Lower leg skin (tissue), 4 donors: ENCODE measurements around the gene CAPN9. TPM values are rescaled to one million over a fixed set of nuclear protein-coding genes. Genes with fewer than 3 reads are reported as not detected.
"Not testable (repeated sequence)": the region's sequence is repeated elsewhere in the genome, so short reads cannot be mapped to it uniquely, and the experiment has no call there.

Experiments
- DNase-seq, 2 donors: peaks; one replicate each; pipeline ENCODE4 v3.0.0-alpha.2; 2019; ENCODE audit warnings: low spot score in 2 of 2
- H3K4me3 ChIP-seq: fragments of 200-600 bp; sonication (generic); 2 replicates; pipeline ENCODE4 v1.5.1; 2017; ENCODE audit warnings: mild to moderate bottlenecking, low read depth; ENCODE audit not compliant: poor library complexity, severe bottlenecking
- CTCF ChIP-seq, 3 donors: fragments of 450-650 bp; IDR thresholded peaks; one replicate each; pipeline ENCODE4 v1.5.1; 2016; ENCODE audit warnings: antibody characterized with exemption in 3 of 3, mild to moderate bottlenecking in 3 of 3, moderate library complexity in 2 of 3
- POLR2A ChIP-seq, 2 donors: fragments of 450-650 bp; IDR thresholded peaks; one replicate each; pipeline ENCODE4 v1.6.1; 2016 to 2017; ENCODE audit warnings: antibody characterized with exemption in 2 of 2, mild to moderate bottlenecking in 1 of 2, moderate library complexity in 1 of 2
- WGBS, 2 donors: methylation state at CpG; one replicate each; pipeline ENCODE4 v1.1.5; 2018; 5-methylcytosine and 5-hydroxymethylcytosine counted together
- intact Hi-C: fragments of 100-400 bp; cut with DNase I; formaldehyde crosslinking; loops from one replicate; pipeline ENCODE4 v1.15.0; 2023; ENCODE audit warnings: low total_unique reads
- total RNA-seq, 4 donors: library from RNA; depleted of rRNA; stranded (reverse); fragments of >200 nt; gene quantifications; one replicate each; pipeline ENCODE4 v1.1.0, GENCODE V29; 2016

CAPN9 gene
- total RNA-seq, 4 donors from 2014 or later = 0.11 to 1.1 (median 0.27) TPM

GRCh38 chr1:230760360-230760827 is 13.2 kb downstream of the CAPN9 start:
- no peak overlapping the region for H3K4me3 ChIP-seq
- DNase-seq = peak in 1 of 2 donors; percentile 61
- no peak for TF ChIP-seq POLR2A (IDR thresholded peaks at IDR 0.05)
- TF ChIP-seq CTCF (IDR thresholded peaks at IDR 0.05) = no peak
- WGBS, 2 donors = 84 to 85% methylated on average over 7 of the region's 7 CpGs
- intact Hi-C loops = no loop called here

- no peak overlapping the region for H3K4me3 ChIP-seq
- TF ChIP-seq POLR2A (IDR thresholded peaks at IDR 0.05) (no peak), CTCF (IDR thresholded peaks at IDR 0.05) (no peak)
- no peak for DNase-seq
- intact Hi-C loops = no loop called here
- WGBS, 2 donors = 86 to 89% methylated on average over 8 of the region's 8 CpGs
Observed at GRCh38 chr1:230761443-230762167, 14.4 kb downstream of the CAPN9 start.

- 85 to 91% methylated on average over 5 of the region's 5 CpGs for WGBS, 2 donors
- no peak overlapping the region for H3K4me3 ChIP-seq
- DNase-seq = no peak
- TF ChIP-seq POLR2A (IDR thresholded peaks at IDR 0.05) = no peak
- TF ChIP-seq CTCF (IDR thresholded peaks at IDR 0.05) = no peak
- intact Hi-C loops = no loop called here
Observed at GRCh38 chr1:230763927-230764591, 16.9 kb downstream of the CAPN9 start.

GRCh38 chr1:230766318-230766717 is 19.1 kb downstream of the CAPN9 start:
- TF ChIP-seq POLR2A (IDR thresholded peaks at IDR 0.05) = no peak
- intact Hi-C loops = no loop called here
- no peak for DNase-seq
- 89 to 90% methylated on average over 3 of the region's 3 CpGs for WGBS, 2 donors
- H3K4me3 ChIP-seq = no peak overlapping the region

- intact Hi-C loops = not testable (repeated sequence)
- 70 to 76% methylated on average over 8 of the region's 8 CpGs for WGBS, 2 donors
Observed at GRCh38 chr1:230767859-230768612, 20.8 kb downstream of the CAPN9 start.

GRCh38 chr1:230768903-230769570 is 21.8 kb downstream of the CAPN9 start:
- H3K4me3 ChIP-seq = no peak overlapping the region
- intact Hi-C loops = no loop called here
- TF ChIP-seq POLR2A (IDR thresholded peaks at IDR 0.05) (no peak), CTCF (IDR thresholded peaks at IDR 0.05) (no peak)
- WGBS, 2 donors = 38 to 41% methylated on average over 15 of the region's 15 CpGs
- no peak for DNase-seq

More at GRCh38 chr1:230767859-230768612, 20.8 kb downstream of the CAPN9 start:
- DNase-seq, H3K4me3 ChIP-seq: not testable (repeated sequence)
